ENCODE data around the gene SSH3. TPM values are rescaled to one million over a fixed set of nuclear protein-coding genes. Genes with fewer than 3 reads are reported as not detected.

SSH3 gene
- total RNA-seq, 1 donor from 2014 or later: 35.0 TPM

DNA sequence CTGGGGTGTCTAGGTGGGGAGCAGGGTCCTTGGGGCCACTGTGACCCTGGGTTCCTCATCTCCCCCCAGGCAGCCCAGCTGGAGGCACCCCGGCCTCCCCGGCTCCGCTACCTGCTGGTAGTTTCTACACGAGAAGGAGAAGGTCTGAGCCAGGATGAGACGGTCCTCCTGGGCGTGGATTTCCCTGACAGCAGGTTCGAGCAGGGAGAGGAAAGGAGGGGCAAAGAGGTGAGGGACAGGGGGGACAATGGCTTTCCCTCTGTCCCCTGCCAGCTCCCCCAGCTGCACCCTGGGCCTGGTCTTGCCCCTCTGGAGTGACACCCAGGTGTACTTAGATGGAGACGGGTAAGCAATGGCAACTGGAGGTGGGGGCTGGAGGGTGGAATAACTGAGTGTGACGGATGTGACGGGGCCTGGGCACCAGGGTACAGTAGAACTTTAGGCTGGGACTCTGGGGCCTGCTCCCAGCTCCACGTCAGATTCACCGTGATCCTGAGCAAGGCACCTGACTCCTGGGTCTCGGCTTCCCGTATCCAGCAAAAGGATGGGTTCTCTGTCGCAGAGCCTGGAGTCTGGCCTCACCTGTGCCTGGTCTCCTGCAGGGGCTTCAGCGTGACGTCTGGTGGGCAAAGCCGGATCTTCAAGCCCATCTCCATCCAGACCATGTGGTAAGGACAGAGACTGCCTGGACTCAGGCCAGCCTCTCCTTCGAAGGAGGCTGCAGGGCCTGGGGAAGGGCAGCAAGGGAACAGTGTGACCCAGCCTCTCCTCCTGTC is 3.6 kb downstream of the SSH3 start:
- Histone ChIP-seq H3K27me3 (ENCODE audit: control insufficient read depth, insufficient read depth, low read length) (no peaks in the 10 kb centered on the region), H3K36me3 (ENCODE audit: control insufficient read depth, insufficient read depth, low read length) (peaks cover 36% of the 10 kb centered on the region), H3K4me3 (ENCODE audit: low read depth, low read length) (no peak overlapping the region)
- FAIRE-seq (no peak), DNase-seq (ENCODE audit: low read depth) (no peak)
- TF ChIP-seq, protein P1, sequence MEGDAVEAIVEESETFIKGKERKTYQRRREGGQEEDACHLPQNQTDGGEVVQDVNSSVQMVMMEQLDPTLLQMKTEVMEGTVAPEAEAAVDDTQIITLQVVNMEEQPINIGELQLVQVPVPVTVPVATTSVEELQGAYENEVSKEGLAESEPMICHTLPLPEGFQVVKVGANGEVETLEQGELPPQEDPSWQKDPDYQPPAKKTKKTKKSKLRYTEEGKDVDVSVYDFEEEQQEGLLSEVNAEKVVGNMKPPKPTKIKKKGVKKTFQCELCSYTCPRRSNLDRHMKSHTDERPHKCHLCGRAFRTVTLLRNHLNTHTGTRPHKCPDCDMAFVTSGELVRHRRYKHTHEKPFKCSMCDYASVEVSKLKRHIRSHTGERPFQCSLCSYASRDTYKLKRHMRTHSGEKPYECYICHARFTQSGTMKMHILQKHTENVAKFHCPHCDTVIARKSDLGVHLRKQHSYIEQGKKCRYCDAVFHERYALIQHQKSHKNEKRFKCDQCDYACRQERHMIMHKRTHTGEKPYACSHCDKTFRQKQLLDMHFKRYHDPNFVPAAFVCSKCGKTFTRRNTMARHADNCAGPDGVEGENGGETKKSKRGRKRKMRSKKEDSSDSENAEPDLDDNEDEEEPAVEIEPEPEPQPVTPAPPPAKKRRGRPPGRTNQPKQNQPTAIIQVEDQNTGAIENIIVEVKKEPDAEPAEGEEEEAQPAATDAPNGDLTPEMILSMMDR (IDR thresholded peaks at IDR 0.05; ENCODE audit: insufficient read depth, low read length, severe bottlenecking): no peak

DNA sequence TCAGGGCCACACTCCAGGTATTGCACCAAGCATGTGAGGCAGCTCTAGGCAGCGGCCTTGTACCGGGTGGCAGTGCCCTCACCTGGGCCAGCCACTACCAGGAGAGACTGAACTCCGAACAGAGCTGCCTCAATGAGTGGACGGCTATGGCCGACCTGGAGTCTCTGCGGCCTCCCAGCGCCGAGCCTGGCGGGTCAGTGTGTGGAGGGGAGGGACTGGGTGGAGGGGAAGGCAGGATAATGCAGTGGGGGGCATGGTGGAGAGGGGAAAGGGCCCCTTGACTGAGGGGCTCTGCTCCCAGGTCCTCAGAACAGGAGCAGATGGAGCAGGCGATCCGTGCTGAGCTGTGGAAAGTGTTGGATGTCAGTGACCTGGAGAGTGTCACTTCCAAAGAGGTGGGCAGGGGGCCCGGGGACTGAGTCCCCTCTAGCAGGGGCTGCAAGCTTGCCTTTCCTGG is 4.2 kb downstream of the SSH3 start:
- TF ChIP-seq, protein P1 (IDR thresholded peaks at IDR 0.05; ENCODE audit: insufficient read depth, low read length, severe bottlenecking): no peak
- FAIRE-seq (no peak), DNase-seq (ENCODE audit: low read depth) (no peak)
- Histone ChIP-seq H3K4me3 (ENCODE audit: low read depth, low read length) (no peak overlapping the region), H3K36me3 (ENCODE audit: control insufficient read depth, insufficient read depth, low read length) (peaks cover 37% of the 10 kb centered on the region), H3K27me3 (ENCODE audit: control insufficient read depth, insufficient read depth, low read length) (no peaks in the 10 kb centered on the region)

DNA sequence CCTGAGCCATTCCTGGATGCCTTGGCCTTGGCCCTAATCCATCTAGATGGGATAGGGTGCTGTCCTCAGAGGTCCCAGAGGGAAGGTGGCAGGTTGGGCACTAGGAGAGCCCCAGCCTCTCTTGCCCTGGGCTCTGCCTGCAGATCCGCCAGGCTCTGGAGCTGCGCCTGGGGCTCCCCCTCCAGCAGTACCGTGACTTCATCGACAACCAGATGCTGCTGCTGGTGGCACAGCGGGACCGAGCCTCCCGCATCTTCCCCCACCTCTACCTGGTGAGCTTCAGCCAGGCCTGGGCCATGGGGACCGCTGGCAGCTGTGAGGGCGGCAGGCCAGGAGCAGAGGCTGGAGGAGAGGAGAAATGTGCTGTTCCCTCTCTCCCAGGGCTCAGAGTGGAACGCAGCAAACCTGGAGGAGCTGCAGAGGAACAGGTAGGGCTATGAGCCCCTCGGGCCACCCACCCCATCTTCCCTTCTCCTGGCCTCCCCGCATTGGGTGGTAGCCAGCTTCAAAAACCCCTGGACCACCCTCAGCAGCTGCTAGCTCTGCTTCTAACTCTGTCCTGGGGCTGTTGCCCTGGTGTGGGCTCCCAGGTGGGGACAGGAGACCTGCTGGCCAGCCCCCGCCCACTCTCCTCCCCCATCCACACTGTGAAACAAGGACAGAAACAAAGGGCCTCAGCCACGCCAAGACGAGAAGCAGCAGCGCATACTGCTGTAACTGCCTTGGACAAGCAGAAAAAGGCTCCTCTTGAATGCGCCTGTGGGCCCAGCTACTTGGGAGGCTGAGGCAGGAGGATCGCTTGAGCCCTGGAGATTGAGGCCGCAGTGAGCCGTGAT is 4.9 kb downstream of the SSH3 start:
- Histone ChIP-seq H3K27me3 (ENCODE audit: control insufficient read depth, insufficient read depth, low read length) (no peaks in the 10 kb centered on the region), H3K36me3 (ENCODE audit: control insufficient read depth, insufficient read depth, low read length) (peaks cover 37% of the 10 kb centered on the region), H3K4me3 (ENCODE audit: low read depth, low read length) (no peak overlapping the region)
- DNase-seq (ENCODE audit: low read depth): no peak
- no peak for FAIRE-seq
- TF ChIP-seq, protein P1 (IDR thresholded peaks at IDR 0.05; ENCODE audit: insufficient read depth, low read length, severe bottlenecking): no peak

DNA sequence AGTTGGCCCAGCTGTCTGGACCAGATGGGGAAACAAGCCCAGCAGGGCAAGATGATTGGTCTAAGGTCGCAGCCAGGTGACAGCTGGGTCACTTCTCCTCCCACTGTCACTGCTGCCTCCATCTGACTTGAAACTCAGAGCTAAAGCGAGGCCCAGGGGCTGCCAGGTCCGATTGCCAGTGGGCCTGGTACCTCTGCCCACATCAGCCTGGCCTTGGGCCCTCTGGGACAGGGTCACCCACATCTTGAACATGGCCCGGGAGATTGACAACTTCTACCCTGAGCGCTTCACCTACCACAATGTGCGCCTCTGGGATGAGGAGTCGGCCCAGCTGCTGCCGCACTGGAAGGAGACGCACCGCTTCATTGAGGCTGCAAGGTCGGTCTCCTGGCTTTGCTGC is 5.8 kb downstream of the SSH3 start:
- FAIRE-seq: no peak
- no peak for DNase-seq (ENCODE audit: low read depth)
- no peak overlapping the region for H3K4me3 ChIP-seq (ENCODE audit: low read depth, low read length)
- H3K27me3 ChIP-seq (ENCODE audit: control insufficient read depth, insufficient read depth, low read length): no peaks in the 10 kb centered on the region
- TF ChIP-seq, protein P1 (IDR thresholded peaks at IDR 0.05; ENCODE audit: insufficient read depth, low read length, severe bottlenecking): no peak
- peaks cover 37% of the 10 kb centered on the region for H3K36me3 ChIP-seq (ENCODE audit: control insufficient read depth, insufficient read depth, low read length)

DNA sequence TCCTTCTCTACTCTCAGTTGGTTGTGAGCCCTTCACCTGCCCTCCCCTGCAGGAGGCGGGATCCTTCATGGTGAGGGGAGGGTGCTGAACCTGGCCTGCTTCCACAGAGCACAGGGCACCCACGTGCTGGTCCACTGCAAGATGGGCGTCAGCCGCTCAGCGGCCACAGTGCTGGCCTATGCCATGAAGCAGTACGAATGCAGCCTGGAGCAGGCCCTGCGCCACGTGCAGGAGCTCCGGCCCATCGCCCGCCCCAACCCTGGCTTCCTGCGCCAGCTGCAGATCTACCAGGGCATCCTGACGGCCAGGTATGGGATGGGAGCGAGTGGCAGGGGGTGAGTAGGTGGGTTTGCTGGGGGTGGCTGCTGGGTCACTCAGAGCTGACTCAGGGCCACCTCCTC is 6.3 kb downstream of the SSH3 start:
- H3K36me3 ChIP-seq (ENCODE audit: control insufficient read depth, insufficient read depth, low read length): peaks cover 36% of the 10 kb centered on the region
- no peak for DNase-seq (ENCODE audit: low read depth)
- H3K27me3 ChIP-seq (ENCODE audit: control insufficient read depth, insufficient read depth, low read length): no peaks in the 10 kb centered on the region
- TF ChIP-seq, protein P1 (IDR thresholded peaks at IDR 0.05; ENCODE audit: insufficient read depth, low read length, severe bottlenecking): no peak
- no peak for FAIRE-seq
- no peak overlapping the region for H3K4me3 ChIP-seq (ENCODE audit: low read depth, low read length)

Data from bronchial epithelial cell (primary cell).